GM12875 (cell line): ENCODE results near the gene LARP4B.

Experiments
- H3K4me3 ChIP-seq: one replicate; pipeline ENCODE4 v1.5.1; 2011; ENCODE audit warnings: low read depth, low read length, control low read depth
- TF ChIP-seq, protein P1 (sequence below): IDR thresholded peaks from 2 replicates; pipeline ENCODE4 v1.5.1; 2011; ENCODE audit warnings: low read depth, mild to moderate bottlenecking, control low read depth, inconsistent platforms, low read length, moderate library complexity, borderline replicate concordance; ENCODE audit not compliant: insufficient read depth

Gene LARP4B

DNA sequence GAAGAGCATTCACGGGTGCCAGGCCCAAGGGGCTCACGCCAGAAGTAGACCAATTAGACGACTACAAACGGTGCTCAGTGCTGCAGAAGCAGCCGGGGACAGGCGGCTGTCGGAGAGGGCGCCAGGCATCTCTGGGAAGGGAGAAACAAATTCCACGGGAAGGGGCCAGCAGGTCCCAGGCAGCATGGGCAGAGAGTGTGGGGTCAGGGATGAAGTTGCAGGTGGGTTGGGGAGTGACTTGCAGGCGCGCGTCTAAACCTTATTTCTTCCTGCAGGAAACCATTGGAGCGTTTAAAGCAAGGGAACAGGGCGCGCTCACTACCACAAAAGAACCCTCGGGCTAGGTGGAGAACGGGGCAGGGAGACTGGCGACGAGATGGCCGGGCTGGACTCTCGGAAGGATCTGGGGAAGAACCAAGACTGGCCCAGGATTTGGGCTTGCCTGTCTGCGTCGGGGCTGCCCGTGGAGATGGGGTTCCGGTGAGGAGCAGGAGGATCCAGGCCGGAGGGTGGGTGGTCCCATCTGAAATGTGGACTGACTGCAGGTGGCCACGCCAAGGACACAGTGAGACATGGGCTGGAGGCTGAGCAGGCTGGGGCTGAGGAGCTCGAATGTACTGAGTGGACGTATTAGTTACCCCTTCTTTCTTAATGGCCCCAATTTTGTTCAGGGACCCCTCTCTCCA, 125.7 kb downstream of the LARP4B start:
- no peak overlapping the region for H3K4me3 ChIP-seq
- TF ChIP-seq, protein P1, sequence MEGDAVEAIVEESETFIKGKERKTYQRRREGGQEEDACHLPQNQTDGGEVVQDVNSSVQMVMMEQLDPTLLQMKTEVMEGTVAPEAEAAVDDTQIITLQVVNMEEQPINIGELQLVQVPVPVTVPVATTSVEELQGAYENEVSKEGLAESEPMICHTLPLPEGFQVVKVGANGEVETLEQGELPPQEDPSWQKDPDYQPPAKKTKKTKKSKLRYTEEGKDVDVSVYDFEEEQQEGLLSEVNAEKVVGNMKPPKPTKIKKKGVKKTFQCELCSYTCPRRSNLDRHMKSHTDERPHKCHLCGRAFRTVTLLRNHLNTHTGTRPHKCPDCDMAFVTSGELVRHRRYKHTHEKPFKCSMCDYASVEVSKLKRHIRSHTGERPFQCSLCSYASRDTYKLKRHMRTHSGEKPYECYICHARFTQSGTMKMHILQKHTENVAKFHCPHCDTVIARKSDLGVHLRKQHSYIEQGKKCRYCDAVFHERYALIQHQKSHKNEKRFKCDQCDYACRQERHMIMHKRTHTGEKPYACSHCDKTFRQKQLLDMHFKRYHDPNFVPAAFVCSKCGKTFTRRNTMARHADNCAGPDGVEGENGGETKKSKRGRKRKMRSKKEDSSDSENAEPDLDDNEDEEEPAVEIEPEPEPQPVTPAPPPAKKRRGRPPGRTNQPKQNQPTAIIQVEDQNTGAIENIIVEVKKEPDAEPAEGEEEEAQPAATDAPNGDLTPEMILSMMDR, result no peak

DNA sequence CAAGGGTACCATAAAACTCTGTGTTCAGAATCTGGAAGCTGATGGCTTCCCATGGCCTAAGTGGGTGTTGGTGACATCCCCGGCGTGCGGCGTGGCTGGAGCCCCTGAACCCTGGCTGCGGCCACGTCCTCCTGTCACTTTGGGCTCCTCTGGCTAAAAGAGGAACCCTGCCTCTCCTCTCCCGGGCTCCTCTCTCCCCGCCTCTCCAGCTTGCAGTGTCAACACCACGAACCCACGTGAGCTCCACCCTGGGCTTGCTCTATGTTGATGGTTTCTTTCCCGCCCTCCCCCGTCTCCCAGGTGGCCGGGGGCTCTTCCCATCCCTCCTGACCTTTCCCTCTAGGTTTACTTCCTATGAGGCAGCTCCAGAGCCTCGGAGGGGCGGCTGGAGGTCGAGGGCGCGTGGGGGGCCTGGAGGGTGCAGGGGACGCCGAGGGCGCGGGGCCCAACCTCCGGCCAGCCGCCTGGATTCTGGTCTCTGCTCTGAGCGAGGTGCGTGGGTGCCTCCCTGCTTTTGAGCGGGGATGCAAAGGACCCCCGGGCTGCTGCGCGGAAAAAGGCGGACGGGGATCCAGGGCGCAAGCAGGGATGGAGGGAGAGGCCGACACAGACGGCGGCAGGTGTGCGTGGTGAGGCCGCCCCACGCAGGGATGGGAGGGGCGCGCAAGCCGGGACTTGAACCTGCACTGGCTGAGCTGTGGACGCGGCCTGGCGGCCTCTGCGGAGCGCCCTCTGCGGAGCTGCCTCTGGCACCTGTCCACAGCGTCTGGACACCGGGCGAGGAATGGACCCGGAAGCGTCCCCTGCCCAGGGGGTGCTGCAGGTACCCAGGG, 126.5 kb downstream of the LARP4B start:
- TF ChIP-seq, protein P1, result no peak

DNA sequence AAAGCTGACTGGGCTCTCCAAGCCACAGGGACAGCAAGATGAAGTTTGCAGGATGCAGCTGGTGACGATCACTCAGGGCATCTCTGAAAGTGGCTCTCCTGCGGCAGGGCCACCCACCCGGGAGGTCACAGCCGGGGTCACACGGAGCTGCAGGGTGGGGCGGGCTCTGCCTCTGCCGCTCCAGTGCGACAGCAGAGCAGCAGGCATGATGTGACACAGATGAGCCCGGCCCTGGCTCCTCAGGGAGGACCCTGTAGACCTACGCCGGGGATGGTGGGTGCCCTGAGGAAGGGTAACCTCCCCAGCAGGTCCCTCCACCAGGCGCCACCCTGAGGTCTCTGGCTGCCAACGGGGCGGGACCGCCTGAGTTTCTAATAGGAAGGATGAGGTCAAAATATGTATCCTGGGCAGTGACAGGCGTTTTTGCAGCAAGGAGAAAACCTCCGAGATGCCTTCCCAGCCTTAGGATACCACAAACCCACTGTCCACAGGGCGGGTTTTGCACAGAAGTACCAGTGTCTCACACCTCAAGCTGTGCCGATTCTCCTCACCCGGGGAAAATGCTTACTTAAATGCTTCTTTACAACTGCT, 127.2 kb downstream of the LARP4B start:
- TF ChIP-seq, protein P1, result no peak
- no peak overlapping the region for H3K4me3 ChIP-seq

More for the DNA sequence above, 126.5 kb downstream of the LARP4B start:
- no peak overlapping the region for H3K4me3 ChIP-seq

DNA sequence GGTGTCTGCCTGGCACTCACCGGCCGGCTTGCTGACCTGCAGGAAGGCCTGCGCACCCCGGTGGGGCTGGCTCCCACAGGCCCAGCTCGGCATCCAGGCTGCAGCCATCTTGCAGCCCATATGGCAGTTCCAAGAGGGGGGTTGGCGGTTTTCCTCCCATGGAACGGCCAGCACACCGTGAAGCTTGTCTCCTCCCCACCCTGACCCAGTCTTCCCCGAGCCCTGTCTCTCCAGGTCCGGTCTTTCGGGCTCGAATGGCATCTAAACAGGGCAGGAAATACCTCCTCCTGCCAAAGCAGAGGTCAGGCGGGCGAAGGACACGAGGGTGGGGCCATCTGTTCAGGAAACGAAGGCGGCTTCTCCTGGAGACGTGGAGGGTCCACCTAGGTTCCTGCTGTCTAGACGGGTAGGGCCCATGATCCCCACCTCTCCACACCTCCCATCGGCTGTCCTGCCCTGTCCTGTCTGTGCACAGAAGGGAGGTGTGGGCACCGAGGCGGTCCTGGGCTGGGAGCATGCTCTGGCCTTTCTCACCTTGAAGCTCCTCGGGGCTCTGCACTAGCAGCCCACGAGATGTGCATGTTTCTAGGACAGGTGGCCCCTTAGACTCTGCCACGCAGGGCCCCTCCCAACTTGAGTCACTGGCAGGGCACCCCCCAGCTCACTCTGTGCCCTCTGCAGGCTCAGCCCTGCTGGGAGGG, 128.3 kb downstream of the LARP4B start:
- H3K4me3 ChIP-seq, result no peak overlapping the region
- TF ChIP-seq, protein P1, result no peak

DNA sequence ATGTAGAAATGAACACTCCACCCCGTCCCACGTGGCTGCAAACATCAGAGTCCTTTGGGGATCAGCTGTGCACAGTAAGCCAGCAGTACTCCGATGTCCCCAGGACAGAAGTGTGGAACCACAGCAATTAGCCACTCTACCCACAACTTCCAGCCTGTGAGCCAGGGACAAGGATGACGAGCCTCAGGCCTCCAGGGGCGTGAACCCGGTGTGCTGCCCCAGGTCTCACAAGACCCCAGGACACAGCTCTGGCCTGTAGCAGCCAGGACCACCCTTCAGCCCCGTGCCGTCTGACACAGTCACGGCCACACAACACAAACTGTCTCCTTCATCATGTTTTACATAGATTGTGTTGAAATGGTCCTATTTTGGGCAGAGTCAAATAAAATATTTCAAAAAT, 129.0 kb downstream of the LARP4B start:
- TF ChIP-seq, protein P1, result no peak
- no peak overlapping the region for H3K4me3 ChIP-seq

DNA sequence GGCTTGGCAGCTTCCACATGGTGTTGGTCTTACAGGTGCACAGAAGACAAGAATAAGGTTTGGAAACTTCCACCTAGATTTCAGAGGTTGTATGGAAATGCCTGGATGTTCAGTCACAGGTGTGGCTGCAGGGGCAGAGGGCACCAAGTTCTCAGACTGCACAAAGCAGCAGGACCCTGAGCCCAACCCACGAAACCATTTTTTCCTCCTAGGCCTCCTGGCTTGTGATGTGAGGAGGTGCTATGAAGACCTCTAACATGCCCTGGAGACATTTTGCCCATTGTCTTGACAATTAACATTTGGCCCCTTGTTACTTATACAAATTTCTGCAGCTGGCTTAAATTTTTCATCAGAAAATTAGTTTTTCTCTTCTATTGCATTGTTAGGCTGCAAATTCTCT, 134.3 kb downstream of the LARP4B start:
- no peak overlapping the region for H3K4me3 ChIP-seq
- TF ChIP-seq, protein P1, result no peak
